ENCODE results near the gene EGLN2. TPM values are rescaled to one million over a fixed set of nuclear protein-coding genes. Genes with fewer than 3 reads are reported as not detected.
A peak's percentile ranks its signal among the peaks of the same experiment; 100 is the strongest.

EGLN2 gene
- total RNA-seq, 1 experiment from 2014 or later = 115 TPM

DNA sequence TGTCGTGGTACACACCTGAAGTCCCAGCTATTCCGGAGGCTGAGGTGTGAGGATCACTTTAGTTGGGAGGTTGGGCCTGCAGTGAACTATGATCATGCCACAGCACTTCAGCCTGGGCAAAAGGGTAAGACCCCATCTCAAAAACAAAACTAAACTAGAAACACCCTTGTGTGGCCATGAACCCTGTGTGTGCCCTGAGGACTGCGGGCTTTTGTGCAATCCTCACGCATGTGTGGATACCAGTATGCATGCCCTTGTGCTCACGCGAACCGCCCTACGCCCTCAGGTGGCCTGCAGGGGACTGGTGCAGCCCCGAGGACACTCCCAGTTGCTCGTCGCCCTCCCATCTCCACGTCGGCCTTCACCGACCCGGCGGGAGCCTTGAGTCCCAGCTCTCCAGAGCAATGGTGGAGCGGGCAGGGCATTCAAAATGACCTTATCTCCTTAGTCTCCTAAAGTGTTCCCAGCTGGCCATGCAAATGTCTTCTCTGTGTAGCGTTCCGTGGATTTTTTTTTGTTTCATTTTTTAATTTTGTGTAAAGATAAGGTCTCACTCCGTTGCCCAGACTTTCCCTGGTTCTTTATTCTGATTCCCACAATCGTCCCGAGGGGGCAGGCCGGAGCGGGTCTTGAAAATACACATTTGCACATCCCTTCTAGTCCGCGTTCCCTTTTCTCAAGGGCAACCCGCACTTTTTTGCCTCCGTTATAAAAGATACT lies 868 bp upstream of the EGLN2 start:
- H3K4me3 ChIP-seq (ENCODE audit: low read depth in 2 of 2, low read length in 2 of 2) = peak overlapping the region; percentile 53 to 72
- BruUV-seq (replicated peaks) = no TSS peak
- TF ChIP-seq, protein P1, sequence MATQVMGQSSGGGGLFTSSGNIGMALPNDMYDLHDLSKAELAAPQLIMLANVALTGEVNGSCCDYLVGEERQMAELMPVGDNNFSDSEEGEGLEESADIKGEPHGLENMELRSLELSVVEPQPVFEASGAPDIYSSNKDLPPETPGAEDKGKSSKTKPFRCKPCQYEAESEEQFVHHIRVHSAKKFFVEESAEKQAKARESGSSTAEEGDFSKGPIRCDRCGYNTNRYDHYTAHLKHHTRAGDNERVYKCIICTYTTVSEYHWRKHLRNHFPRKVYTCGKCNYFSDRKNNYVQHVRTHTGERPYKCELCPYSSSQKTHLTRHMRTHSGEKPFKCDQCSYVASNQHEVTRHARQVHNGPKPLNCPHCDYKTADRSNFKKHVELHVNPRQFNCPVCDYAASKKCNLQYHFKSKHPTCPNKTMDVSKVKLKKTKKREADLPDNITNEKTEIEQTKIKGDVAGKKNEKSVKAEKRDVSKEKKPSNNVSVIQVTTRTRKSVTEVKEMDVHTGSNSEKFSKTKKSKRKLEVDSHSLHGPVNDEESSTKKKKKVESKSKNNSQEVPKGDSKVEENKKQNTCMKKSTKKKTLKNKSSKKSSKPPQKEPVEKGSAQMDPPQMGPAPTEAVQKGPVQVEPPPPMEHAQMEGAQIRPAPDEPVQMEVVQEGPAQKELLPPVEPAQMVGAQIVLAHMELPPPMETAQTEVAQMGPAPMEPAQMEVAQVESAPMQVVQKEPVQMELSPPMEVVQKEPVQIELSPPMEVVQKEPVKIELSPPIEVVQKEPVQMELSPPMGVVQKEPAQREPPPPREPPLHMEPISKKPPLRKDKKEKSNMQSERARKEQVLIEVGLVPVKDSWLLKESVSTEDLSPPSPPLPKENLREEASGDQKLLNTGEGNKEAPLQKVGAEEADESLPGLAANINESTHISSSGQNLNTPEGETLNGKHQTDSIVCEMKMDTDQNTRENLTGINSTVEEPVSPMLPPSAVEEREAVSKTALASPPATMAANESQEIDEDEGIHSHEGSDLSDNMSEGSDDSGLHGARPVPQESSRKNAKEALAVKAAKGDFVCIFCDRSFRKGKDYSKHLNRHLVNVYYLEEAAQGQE (IDR thresholded peaks at IDR 0.05; ENCODE audit: insufficient read depth in 1 of 2, low read depth in 2 of 2, low read length in 1 of 2) = no peak
- TF ChIP-seq, protein P2, sequence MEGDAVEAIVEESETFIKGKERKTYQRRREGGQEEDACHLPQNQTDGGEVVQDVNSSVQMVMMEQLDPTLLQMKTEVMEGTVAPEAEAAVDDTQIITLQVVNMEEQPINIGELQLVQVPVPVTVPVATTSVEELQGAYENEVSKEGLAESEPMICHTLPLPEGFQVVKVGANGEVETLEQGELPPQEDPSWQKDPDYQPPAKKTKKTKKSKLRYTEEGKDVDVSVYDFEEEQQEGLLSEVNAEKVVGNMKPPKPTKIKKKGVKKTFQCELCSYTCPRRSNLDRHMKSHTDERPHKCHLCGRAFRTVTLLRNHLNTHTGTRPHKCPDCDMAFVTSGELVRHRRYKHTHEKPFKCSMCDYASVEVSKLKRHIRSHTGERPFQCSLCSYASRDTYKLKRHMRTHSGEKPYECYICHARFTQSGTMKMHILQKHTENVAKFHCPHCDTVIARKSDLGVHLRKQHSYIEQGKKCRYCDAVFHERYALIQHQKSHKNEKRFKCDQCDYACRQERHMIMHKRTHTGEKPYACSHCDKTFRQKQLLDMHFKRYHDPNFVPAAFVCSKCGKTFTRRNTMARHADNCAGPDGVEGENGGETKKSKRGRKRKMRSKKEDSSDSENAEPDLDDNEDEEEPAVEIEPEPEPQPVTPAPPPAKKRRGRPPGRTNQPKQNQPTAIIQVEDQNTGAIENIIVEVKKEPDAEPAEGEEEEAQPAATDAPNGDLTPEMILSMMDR (IDR thresholded peaks at IDR 0.05) = peak; percentile 65
- intact Hi-C loops (cut with micrococcal nuclease; ENCODE audit: unreplicated experiment) (no loop called here), in situ Hi-C loops (cut with HindIII; ENCODE audit: low pct_unique_long_range_greater_than_20kb, low sequenced_read_pairs) (no loop called here)
- H3K4me1 ChIP-seq (ENCODE audit: control insufficient read depth, insufficient read depth, low read length) = peaks cover 23% of the 10 kb centered on the region
- H3K9me3 ChIP-seq (ENCODE audit: control insufficient read depth, insufficient read depth, low read depth, low read length) = no peaks in the 10 kb centered on the region
- H3K27me3 ChIP-seq (ENCODE audit: control insufficient read depth, insufficient read depth, low read length) = no peaks in the 10 kb centered on the region
- H3K27ac ChIP-seq (ENCODE audit: low read length) = peak overlapping the region; percentile 81
- ChIA-PET CTCF (interaction anchor here (0.6 to 0.7 kb wide), 2 partner anchors 11 to 20 kb away, joined by 3 to 6 read pairs; no protein-coding TSS in a partner anchor), POLR2A (no interaction called here)
- H3K36me3 ChIP-seq (ENCODE audit: control insufficient read depth, insufficient read depth, low read length) = peaks cover 2% of the 10 kb centered on the region; the same call in 1 of the 2 replicates
- ATAC-seq (peak; percentile 64), DNase-seq (ENCODE audit: low read depth, low spot score) (no peak)

- TF ChIP-seq TCF7L2 (IDR thresholded peaks at IDR 0.05; ENCODE audit: low read depth, low read length) (no peak), POLR2AphosphoS5 (IDR thresholded peaks at IDR 0.05; ENCODE audit: low read depth, low read length) (peak; percentile 37; the same call in 1 of the 2 replicates)
- TF ChIP-seq, protein P2 (IDR thresholded peaks at IDR 0.05) = no peak
- intact Hi-C loops (cut with micrococcal nuclease; ENCODE audit: unreplicated experiment) = loop anchor here (10.0 kb wide), 1 partner anchor 135 kb away; no protein-coding TSS in a partner anchor
- H3K27ac ChIP-seq (ENCODE audit: low read length) = peak overlapping the region; percentile 85
- H3K4me1 ChIP-seq (ENCODE audit: control insufficient read depth, insufficient read depth, low read length) = peaks cover 38% of the 10 kb centered on the region
- H3K36me3 ChIP-seq (ENCODE audit: control insufficient read depth, insufficient read depth, low read length) = peaks cover 2% of the 10 kb centered on the region; the same call in 1 of the 2 replicates
- DNase-seq (ENCODE audit: low read depth, low spot score) (no peak), ATAC-seq (peak; percentile 45)
- ChIA-PET CTCF (no interaction called here), POLR2A (no interaction called here)
- in situ Hi-C loops (cut with HindIII; ENCODE audit: low pct_unique_long_range_greater_than_20kb, low sequenced_read_pairs) = no loop called here
- no TSS peak for BruUV-seq (replicated peaks)
- no peaks in the 10 kb centered on the region for H3K27me3 ChIP-seq (ENCODE audit: control insufficient read depth, insufficient read depth, low read length)
- peak overlapping the region; percentile 65 to 76 for H3K4me3 ChIP-seq (ENCODE audit: low read depth in 2 of 2, low read length in 2 of 2)
- no peaks in the 10 kb centered on the region for H3K9me3 ChIP-seq (ENCODE audit: control insufficient read depth, insufficient read depth, low read depth, low read length)
Observed at GRCh38 chr19:40799558-40800338, 757 bp downstream of the EGLN2 start.
